Measurements from ENCODE around the gene GPR107. TPM values are rescaled to one million over a fixed set of nuclear protein-coding genes. Genes with fewer than 3 reads are reported as not detected.

GPR107 gene
- total RNA-seq, 1 donor from 2014 or later, result 23.7 TPM

- DNase-seq (ENCODE audit: low spot score), result no peak
- intact Hi-C loops (cut with DNase I), result no loop called here
These were observed 4.1 kb upstream of the GPR107 start for GRCh38 chr9:130049431-130050210.

- intact Hi-C loops (cut with DNase I), result no loop called here
These were observed 3.2 kb upstream of the GPR107 start for GRCh38 chr9:130050462-130050861.

GRCh38 chr9:130051855-130052254 lies 1.9 kb upstream of the GPR107 start:
- DNase-seq (ENCODE audit: low spot score), result no peak
- intact Hi-C loops (cut with DNase I), result no loop called here

More at GRCh38 chr9:130050462-130050861, 3.2 kb upstream of the GPR107 start:
- DNase-seq (ENCODE audit: low spot score), result no peak

GRCh38 chr9:130053109-130053503 lies 600 bp upstream of the GPR107 start:
- intact Hi-C loops (cut with DNase I), result no loop called here
- no peak for DNase-seq (ENCODE audit: low spot score)

GRCh38 chr9:130054325-130054786 lies 650 bp downstream of the GPR107 start:
- no peak for DNase-seq (ENCODE audit: low spot score)
- intact Hi-C loops (cut with DNase I), result no loop called here

- intact Hi-C loops (cut with DNase I), result no loop called here
- DNase-seq (ENCODE audit: low spot score), result no peak
These were observed 1.1 kb downstream of the GPR107 start for GRCh38 chr9:130054820-130055219.

GRCh38 chr9:130058154-130058553 lies 4.4 kb downstream of the GPR107 start:
- DNase-seq (ENCODE audit: low spot score), result no peak
- intact Hi-C loops (cut with DNase I), result no loop called here

- no peak for DNase-seq (ENCODE audit: low spot score)
- intact Hi-C loops (cut with DNase I), result no loop called here
These were observed 5.2 kb downstream of the GPR107 start for GRCh38 chr9:130058887-130059286.

- DNase-seq (ENCODE audit: low spot score), result no peak
- intact Hi-C loops (cut with DNase I), result no loop called here
These were observed 6.6 kb downstream of the GPR107 start for GRCh38 chr9:130060296-130060695.

- intact Hi-C loops (cut with DNase I), result no loop called here
- no peak for DNase-seq (ENCODE audit: low spot score)
These were observed 9.0 kb downstream of the GPR107 start for GRCh38 chr9:130062750-130063149.

GRCh38 chr9:130064621-130065020 lies 10.9 kb downstream of the GPR107 start:
- intact Hi-C loops (cut with DNase I), result no loop called here
- no peak for DNase-seq (ENCODE audit: low spot score)

- intact Hi-C loops (cut with DNase I), result no loop called here
- DNase-seq (ENCODE audit: low spot score), result no peak
These were observed 15.3 kb downstream of the GPR107 start for GRCh38 chr9:130069048-130069447.

GRCh38 chr9:130072515-130073235 lies 19.0 kb downstream of the GPR107 start:
- intact Hi-C loops (cut with DNase I), result no loop called here
- DNase-seq (ENCODE audit: low spot score), result no peak

- intact Hi-C loops (cut with DNase I), result no loop called here
- DNase-seq (ENCODE audit: low spot score), result no peak
These were observed 19.7 kb downstream of the GPR107 start for GRCh38 chr9:130073373-130073772.

- no peak for DNase-seq (ENCODE audit: low spot score)
- intact Hi-C loops (cut with DNase I), result no loop called here
These were observed 24.8 kb downstream of the GPR107 start for GRCh38 chr9:130078547-130078946.

- intact Hi-C loops (cut with DNase I), result no loop called here
These were observed 30.6 kb downstream of the GPR107 start for GRCh38 chr9:130084337-130084736.

GRCh38 chr9:130088051-130088450 lies 34.3 kb downstream of the GPR107 start:
- intact Hi-C loops (cut with DNase I), result no loop called here
- DNase-seq (ENCODE audit: low spot score), result no peak

More at GRCh38 chr9:130084337-130084736, 30.6 kb downstream of the GPR107 start:
- DNase-seq (ENCODE audit: low spot score), result no peak

GRCh38 chr9:130089141-130089540 lies 35.4 kb downstream of the GPR107 start:
- intact Hi-C loops (cut with DNase I), result no loop called here
- DNase-seq (ENCODE audit: low spot score), result no peak

- DNase-seq (ENCODE audit: low spot score), result no peak
- intact Hi-C loops (cut with DNase I), result no loop called here
These were observed 37.2 kb downstream of the GPR107 start for GRCh38 chr9:130090915-130091314.

GRCh38 chr9:130092910-130093309 lies 39.2 kb downstream of the GPR107 start:
- DNase-seq (ENCODE audit: low spot score), result no peak
- intact Hi-C loops (cut with DNase I), result no loop called here

- intact Hi-C loops (cut with DNase I), result no loop called here
- DNase-seq (ENCODE audit: low spot score), result no peak
These were observed 42.2 kb downstream of the GPR107 start for GRCh38 chr9:130095872-130096271.

Measured in cardiac septum (tissue), 1 donor.